Inflammatory macrophage treated with lipopolysaccharide for 4 hours (primary cell): ENCODE data around the gene DBN1.

Experiments used
- DNase-seq: peaks from one replicate; pipeline ENCODE4 v3.0.0-alpha.2; 2020

DBN1 gene

GRCh38 chr5:177455036-177455660, 18.3 kb downstream of the DBN1 start:
- peak; percentile 32 for DNase-seq

DNA sequence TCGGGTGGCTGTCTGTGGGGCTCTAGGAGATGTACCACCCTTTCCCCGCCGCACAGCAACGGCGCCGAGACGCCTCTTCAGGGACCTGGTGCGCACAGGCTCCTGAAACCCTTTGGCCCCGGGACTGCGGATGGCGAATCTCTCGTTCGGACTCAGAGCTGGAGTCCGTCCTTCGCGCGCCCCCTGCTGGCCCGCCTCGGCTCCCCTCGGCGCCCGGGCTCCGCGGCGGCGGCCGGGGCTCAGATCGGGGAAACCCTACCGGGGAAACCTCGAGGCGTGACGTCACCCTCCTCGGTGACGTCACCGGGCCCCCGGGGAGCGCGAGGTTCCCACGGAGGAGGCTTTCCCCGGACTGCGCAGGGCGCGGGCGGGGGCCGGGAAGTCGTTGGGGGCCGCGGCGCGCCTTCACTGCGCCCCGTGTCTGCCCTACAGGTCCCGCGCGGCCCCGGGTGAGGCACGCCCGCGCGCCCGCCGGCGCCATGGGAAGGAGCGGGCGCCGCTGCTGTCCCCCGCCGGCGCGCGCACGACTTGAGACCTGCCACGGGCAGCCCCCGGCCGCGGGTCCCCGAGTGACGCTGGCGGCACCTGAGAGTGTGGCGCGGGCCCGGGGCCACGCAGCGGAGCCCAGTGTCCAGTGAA, 18.9 kb downstream of the DBN1 start:
- peak; percentile 87 for DNase-seq

DNA sequence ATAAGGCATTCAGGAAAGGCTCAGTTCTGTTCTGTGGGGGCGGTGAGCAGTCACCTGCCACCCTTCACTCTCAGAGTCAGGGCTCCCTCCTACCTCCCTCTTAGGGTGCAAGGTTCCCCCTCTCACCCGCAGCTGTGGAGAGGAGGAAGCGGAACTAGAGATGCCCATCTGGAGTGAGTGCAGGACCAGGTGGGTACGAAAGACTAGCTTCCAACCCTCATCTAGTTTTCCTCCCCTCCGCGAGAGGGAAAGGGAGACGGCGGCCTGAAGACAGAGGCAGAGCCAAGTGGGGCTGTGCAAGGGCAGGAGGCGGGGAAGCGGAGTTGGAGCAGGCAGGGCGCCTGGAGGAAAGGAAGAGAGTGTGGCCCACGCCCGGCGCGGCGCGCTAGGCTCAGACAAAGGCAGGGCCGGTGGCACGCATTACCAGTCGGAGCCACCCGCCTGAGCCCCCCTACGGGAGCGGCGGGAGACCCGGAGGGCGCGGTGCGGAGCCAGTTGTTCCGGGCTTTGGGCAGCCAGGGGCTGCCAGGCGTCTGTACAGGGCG, 19.5 kb downstream of the DBN1 start:
- DNase-seq: no peak

- no peak for DNase-seq
These were observed 20.5 kb downstream of the DBN1 start for GRCh38 chr5:177452688-177453638.

DNA sequence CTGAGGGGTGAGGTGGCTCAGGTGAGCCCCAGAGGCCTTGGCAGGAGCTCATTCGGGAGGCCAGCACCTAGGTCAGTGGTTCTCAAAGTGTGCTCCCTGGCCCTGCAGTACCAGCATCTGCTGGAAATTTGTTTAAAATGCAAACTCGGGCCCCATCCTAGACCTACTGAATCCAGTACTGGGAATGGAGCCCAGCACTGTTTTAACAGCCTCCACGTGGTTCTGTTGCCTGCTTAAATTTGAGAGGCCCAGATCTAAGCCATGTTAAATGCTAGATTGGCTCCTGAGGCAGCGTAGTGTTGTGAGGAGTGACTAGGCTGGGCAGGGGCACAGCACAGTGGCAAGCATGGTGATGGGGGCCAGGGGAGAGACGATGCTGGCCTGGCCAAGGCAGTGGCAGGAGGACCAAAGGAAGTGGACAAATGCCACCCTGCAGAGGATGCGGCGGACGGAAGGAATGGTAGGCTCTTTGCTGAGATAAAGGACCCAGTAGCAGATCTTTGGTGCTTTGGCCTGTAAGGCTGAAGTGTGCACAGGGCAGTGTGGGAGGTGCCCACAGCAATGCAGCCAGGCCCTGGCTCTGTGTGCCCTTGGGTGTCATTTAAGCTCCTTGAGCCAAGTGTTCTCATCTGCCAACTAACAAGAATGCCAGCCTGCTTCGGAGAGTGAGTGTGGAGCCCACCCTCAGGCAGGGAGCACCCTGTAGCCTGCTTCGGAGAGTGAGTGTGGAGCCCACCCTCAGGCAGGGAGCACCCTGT, 22.6 kb downstream of the DBN1 start:
- no peak for DNase-seq

GRCh38 chr5:177449140-177450061, 24.0 kb downstream of the DBN1 start:
- DNase-seq: no peak

- DNase-seq: no peak
These were observed 25.0 kb downstream of the DBN1 start for GRCh38 chr5:177448244-177448950.

DNA sequence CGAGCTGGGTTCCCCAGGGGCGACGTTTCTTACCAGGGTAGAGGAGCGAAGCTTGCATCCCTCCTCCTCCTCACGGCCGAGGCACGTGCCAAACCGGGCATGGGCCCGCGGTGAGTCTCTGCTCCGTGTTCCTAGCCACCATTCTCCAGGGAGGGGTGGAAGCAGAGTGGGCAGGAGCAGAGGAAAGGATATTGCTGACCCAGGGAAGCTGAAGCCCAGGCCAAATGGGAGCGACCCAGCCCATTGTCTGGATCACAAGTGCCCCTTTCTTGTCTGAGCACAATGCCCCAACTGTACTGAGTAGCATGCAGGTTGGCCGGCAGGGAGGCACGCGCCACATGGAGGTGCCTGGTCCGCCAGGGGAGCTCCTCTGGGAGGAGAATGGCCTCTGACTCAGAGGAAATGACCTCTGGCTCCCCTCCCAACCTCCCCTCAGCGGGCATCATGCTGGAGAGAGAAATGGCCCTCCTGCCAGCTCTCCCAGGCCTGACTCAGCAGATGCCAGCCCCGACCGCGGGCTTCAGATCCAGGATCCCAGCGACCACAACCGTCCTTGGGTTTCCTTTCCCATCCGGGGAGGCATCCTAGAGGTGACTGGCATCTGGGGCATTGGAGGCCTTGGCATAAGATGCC, 25.7 kb downstream of the DBN1 start:
- DNase-seq: no peak

- DNase-seq: no peak
These were observed 26.3 kb downstream of the DBN1 start for GRCh38 chr5:177447066-177447610.

DNA sequence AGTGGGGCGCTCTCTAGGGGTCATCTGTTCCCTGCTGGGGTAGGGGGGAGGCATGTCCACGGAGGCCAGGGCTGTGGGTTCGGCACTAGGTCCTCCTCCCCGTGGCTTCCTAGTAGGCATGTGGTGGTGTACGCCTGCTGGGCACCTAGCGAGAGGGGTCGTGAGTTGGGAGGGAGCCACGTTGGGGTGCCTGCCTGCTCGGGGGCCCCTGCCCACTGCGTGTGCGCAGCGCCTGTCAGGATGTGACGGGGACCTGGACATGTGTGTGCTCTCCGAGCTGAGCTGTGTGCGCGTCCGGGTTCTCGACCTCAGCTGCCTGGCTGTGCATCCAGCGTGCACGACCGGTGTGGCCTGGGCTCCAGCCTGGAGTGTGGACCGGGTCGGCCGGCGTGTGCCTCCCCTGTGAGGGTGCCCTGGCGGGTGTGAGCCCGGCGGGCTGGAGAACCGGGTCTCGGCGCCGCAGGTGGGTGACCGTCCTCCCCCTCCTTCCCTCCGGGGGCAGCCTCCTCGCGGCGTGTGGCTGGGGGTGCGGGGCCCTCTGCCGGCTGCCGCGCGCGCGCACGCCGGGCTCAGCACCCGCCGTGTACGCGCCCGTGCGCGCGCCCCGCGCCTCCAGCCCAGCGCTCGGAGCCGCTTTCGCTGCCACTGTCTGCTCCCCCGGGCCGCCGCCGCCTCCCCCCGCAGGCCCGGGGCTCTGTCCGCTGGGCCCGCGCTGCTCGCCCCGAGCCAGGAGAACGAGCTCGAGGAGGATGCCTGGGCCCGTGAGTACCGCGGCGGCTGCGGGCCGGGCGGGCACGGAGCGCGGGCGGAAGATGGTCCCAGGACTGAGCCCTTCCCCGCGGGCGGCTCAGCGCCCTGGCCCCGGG, 27.0 kb downstream of the DBN1 start, which contains the start of gene PRR7:
PRR7 (plus strand) TSS at position 615 of the 866 bp plus-strand sequence. CDS start 8,254 bp downstream, outside the sequence.
- no peak for DNase-seq

GRCh38 chr5:177445917-177446199, 27.6 kb downstream of the DBN1 start:
- no peak for DNase-seq

DNA sequence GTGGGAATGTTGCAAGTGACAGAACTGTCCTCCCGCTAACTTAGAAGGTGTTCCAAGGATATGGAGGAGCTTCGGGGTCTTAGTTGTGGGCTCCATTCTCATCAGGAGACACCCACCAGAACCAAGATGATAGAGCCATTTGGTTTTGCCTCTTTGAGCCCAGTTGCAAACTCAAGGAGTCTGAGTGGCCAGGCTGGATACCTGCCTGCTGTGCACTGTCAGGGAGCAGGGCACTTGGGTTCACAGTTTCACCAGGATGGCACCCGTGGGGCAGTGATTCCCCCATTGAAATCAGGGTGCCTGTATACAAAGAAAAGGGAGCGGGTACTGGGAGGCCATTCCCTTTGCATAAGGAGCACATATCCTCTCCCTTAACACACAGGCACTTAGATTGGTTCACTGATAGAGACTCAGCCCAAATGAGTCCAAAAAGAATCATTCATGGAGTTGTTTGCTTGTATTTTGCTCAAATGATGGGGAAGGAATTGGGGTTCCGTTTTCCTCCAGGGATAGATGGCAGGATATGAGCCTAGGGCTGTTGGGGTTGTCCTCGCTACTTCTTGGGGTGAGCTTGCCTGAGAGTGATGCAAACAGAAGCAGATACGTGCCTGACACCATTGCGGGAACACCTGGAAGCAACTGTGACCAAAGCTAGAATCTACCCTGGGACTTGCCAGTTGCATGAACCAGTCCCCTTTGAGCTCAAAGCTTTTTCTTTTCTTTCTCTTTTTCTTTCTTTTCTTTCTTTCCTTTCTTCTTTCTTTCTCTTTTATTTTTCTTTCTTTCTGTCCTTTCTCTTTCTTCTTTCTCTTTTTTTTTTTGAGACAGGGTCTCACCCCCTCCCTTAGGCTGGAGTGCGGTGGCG, 28.1 kb downstream of the DBN1 start:
- DNase-seq: no peak

DNA sequence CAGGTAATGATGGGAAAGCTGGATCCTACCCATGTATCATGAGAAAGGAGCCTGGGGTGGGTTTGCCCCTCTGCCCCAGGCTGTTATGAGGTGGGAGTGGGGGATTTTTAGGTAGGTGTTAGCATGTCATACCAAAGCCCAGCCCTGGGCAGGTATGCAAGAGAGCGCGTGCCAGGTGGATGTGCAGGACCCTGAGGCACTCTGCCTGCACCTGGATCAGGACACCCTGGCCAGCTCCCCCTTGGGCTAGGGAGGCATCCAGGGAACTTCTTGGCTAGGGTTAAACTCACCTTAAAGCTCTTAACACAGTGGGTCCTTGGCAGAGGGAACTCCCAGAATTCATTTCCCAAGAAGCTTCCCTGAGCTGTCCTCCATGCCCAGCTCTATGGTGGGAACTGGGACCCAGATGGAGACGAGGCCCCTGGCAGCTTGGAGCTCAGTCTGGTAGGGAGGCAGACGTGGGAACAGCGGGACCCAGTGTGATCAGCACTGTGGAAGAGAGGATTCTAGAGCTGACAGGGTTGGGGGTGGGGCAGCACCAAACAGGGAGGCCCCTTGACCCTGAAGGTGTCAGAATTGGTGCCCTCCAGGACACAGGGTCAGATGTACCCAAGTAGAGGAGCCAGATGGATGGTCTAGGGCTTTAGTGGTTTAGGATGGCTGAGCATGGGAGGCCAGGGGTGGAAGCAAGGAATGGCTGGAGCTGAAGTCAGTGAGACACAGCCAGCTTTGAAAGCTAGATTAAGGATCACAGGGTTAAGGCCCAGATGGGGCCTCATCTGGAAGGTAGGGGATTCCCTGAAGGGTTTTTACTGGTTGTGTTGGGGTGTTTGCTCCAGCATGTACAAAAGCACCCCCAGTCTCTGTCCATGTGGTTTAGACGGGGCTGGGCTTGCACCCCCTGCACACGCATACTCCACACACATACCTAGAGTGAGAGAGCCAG, 29.1 kb downstream of the DBN1 start:
- DNase-seq: no peak

DNA sequence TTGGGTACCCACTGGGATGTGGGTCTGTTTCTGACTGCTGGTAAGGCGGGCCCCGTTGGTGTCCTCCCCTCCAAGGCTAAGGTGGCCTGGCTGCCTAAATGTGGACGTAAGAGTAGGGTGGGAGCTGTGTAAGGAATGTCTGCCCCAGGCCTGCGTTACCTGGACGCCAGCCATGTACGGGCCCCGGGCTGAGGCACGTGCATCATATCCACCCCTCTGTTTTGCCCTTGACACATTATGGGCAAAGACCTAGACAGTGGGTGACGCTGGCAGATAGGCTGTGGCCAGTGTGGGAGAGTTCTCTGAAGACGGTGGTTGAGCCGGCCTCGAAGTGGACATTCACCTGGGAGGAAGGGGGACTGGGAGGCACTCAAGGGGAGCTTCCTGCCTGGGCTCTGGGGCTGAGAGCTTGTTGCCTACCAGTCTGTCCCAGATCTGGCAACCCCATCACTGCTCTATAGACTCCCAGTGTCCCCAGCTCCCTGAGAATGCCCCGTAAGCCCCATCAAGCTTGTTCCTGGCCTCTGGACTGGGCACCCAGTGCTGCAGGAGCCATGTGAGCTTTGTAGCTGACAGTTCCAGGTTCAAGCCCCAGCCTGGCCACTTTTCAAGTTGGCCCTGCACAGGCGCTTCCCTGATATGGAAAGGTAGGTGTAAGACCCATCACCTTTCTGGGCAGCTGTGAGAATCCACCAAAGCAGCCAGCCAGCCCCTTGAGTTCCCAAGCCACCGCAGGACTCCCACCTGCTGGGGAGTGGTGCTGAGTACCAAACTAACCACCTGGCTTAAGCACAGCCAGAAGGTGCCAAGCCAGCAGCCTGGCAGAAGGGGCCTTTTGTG, 30.1 kb downstream of the DBN1 start:
- no peak for DNase-seq

DNA sequence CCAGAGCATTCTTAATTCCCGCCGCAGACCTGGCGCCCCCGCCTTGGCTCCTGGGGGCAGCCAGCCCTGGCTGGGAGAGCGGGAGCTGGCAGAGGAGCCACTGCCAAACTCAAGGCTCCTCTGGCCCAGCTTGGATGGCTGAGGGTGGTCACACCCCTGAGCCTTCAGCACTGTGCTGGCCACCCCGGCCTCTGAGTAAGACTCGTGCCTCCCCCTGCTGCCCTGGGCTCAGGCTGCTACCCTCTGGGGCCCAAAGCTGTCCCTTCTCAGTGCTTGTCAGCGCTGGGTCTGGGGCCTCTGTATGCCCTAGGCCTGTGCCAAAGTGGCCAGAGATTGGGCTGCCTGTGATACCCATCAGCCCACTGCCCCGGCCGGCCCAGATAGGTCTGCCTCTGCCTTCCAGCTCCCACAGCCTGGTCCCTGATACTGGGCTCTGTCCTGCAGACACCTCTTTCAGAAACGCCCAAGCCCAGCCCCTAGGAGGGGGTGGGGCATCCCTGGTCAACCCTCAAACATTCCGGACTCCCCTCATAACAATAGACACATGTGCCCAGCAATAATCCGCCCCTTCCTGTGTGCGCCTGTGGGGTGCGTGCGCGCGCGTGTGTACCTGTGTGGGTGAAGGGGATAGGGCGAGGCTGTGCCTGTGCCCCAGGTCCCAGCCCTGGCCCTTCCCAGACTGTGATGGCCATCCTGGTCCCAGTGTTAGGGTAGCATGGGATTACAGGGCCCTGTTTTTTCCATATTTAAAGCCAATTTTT, 31.2 kb downstream of the DBN1 start:
- DNase-seq: no peak
